GOT3 (cell line): ENCODE data around the gene TJP2.

Experiments used
- DNase-seq: peaks from one replicate; lab custom pipeline; 2025; ENCODE audit warnings: mixed read lengths; lab: John Stamatoyannopoulos, UW

TJP2 gene

GRCh38 chr9:69232135-69232534 lies 58.1 kb downstream of the TJP2 start:
- DNase-seq, result no peak

- no peak for DNase-seq
Observed at GRCh38 chr9:69234683-69235082, 60.6 kb downstream of the TJP2 start.

- DNase-seq, result no peak
Observed at GRCh38 chr9:69236188-69236587, 62.1 kb downstream of the TJP2 start.

GRCh38 chr9:69237702-69238295 lies 63.7 kb downstream of the TJP2 start:
- DNase-seq, result no peak

- DNase-seq, result no peak
Observed at GRCh38 chr9:69243116-69243515, 69.0 kb downstream of the TJP2 start.

GRCh38 chr9:69246629-69247028 lies 72.6 kb downstream of the TJP2 start:
- no peak for DNase-seq

GRCh38 chr9:69248005-69248404 lies 73.9 kb downstream of the TJP2 start:
- no peak for DNase-seq

GRCh38 chr9:69249337-69249736 lies 75.3 kb downstream of the TJP2 start:
- no peak for DNase-seq

- no peak for DNase-seq
Observed at GRCh38 chr9:69250681-69251080, 76.6 kb downstream of the TJP2 start.

- DNase-seq, result no peak
Observed at GRCh38 chr9:69252436-69252835, 78.4 kb downstream of the TJP2 start.

GRCh38 chr9:69253057-69253456 lies 79.0 kb downstream of the TJP2 start:
- DNase-seq, result no peak

- DNase-seq, result no peak
Observed at GRCh38 chr9:69254223-69254622, 80.1 kb downstream of the TJP2 start.

- no peak for DNase-seq
Observed at GRCh38 chr9:69255591-69255990, 81.5 kb downstream of the TJP2 start.

- DNase-seq, result no peak
Observed at GRCh38 chr9:69258551-69258950, 84.5 kb downstream of the TJP2 start.

- no peak for DNase-seq
Observed at GRCh38 chr9:69260161-69260560, 86.1 kb downstream of the TJP2 start.

- DNase-seq, result no peak
Observed at GRCh38 chr9:69261636-69262035, 87.6 kb downstream of the TJP2 start.

GRCh38 chr9:69264526-69264925 lies 90.4 kb downstream of the TJP2 start:
- no peak for DNase-seq

GRCh38 chr9:69265891-69266290 lies 91.8 kb downstream of the TJP2 start:
- no peak for DNase-seq

GRCh38 chr9:69272212-69272611 lies 98.1 kb downstream of the TJP2 start:
- no peak for DNase-seq

GRCh38 chr9:69273161-69273560 lies 99.1 kb downstream of the TJP2 start:
- no peak for DNase-seq

- DNase-seq, result no peak
Observed at GRCh38 chr9:69276775-69277174, 102.7 kb downstream of the TJP2 start.

- no peak for DNase-seq
Observed at GRCh38 chr9:69279084-69279731, 105.1 kb downstream of the TJP2 start.

GRCh38 chr9:69279733-69280132 lies 105.7 kb downstream of the TJP2 start:
- no peak for DNase-seq

GRCh38 chr9:69283003-69283402 lies 108.9 kb downstream of the TJP2 start:
- no peak for DNase-seq
